K562 (cell line): ENCODE measurements around the gene CYP26A1. TPM values are rescaled to one million over a fixed set of nuclear protein-coding genes. Genes with fewer than 3 reads are reported as not detected.

Source experiments
- ATAC-seq: fragments of 200-7000 bp; cut with Tn5 transposase; 3 replicates; pipeline ENCODE4 v1.9.1; 2020; ENCODE audit warnings: moderate library complexity
- BruUV-seq: library from RNA; stranded (reverse); fragments of 400-500 nt; replicated peaks from 2 replicates; lab custom pipeline; 2021; lab: Mats Ljungman, UMichigan
- CTCF ChIA-PET: fragments of 300-600 bp; formaldehyde crosslinking; extraction: SDS; loops from one replicate; lab custom pipeline; 2021; ENCODE audit warnings: low intra/inter-chr PET ratio; lab: Yijun Ruan, JAX
- POLR2A ChIA-PET: fragments of 300-600, 350-650 bp; sonication (Branson Sonifier 250); formaldehyde crosslinking; extraction: SDS; loops from one replicate; lab custom pipeline; 2021; ENCODE audit warnings: antibody characterized with exemption, inconsistent platforms; lab: Yijun Ruan, JAX
- DNase-seq, 4 experiments: peaks; one replicate each; pipeline versions ENCODE4 v3.0.0 to v3.0.0-alpha.2; 2011 to 2018; ENCODE audit warnings: low spot score in 3 of 4, mixed read lengths in 3 of 4; ENCODE audit errors: extremely low read depth in 1 of 4
- FAIRE-seq: peaks from 2 replicates; lab custom pipeline; 2011; peaks lifted over from hg19 to GRCh38; lab: Jason Lieb, UNC
- H2AFZ ChIP-seq: 2 replicates; pipeline ENCODE4 v1.6.0; 2011; ENCODE audit warnings: low read depth, low read length, control low read depth, inconsistent platforms
- H3K27ac ChIP-seq: fragments of 200-600 bp; 3 replicates; pipeline ENCODE4 v1.8.0; 2011; ENCODE audit warnings: low read depth, mild to moderate bottlenecking, control low read depth, inconsistent platforms, low read length, moderate library complexity, mixed read lengths; ENCODE audit errors: extremely low read depth
- H3K27me3 ChIP-seq, 2 experiments: fragments of 300-600 bp in 1 of 2; 2 replicates in 1 of 2; 3 replicates in 1 of 2; pipeline versions ENCODE4 v1.6.0 to v1.8.0; 2011; ENCODE audit warnings: inconsistent platforms in 2 of 2, low read length in 2 of 2, mild to moderate bottlenecking in 1 of 2, mixed read lengths in 1 of 2, moderate library complexity in 1 of 2; ENCODE audit not compliant: control insufficient read depth in 2 of 2, insufficient read depth in 2 of 2
- H3K36me3 ChIP-seq: fragments of 300-600 bp; 3 replicates; pipeline ENCODE4 v1.8.0; 2011; ENCODE audit warnings: mild to moderate bottlenecking, low read length, inconsistent platforms; ENCODE audit not compliant: control insufficient read depth, insufficient read depth
- H3K4me1 ChIP-seq, 2 experiments: fragments of 200-600 bp in 1 of 2; replicated peaks in 1 of 2; 2 replicates in 1 of 2; 3 replicates in 1 of 2; pipeline versions ENCODE4 v1.5.1 to v1.8.0; 2011; ENCODE audit warnings: inconsistent platforms in 2 of 2, low read length in 2 of 2, mild to moderate bottlenecking in 1 of 2, mixed read lengths in 1 of 2, moderate library complexity in 1 of 2; ENCODE audit not compliant: control insufficient read depth in 2 of 2, insufficient read depth in 2 of 2
- H3K4me2 ChIP-seq: 2 replicates; pipeline ENCODE4 v1.6.1; 2011; ENCODE audit warnings: low read length, control low read depth, inconsistent platforms, mixed read lengths; ENCODE audit not compliant: insufficient read depth
- H3K4me3 ChIP-seq: fragments of 200-600 bp; sonication (generic), shearing (Covaris generic); 2 replicates; pipeline ENCODE4 v1.5.1; 2016; ENCODE audit warnings: control low read depth, inconsistent platforms
- H3K79me2 ChIP-seq: fragments of 200-600 bp; 3 replicates; pipeline ENCODE4 v1.8.0; 2011; ENCODE audit warnings: low read length, inconsistent platforms; ENCODE audit not compliant: control insufficient read depth, insufficient read depth
- H3K9ac ChIP-seq, 2 experiments: 2 replicates each; pipeline versions ENCODE4 v1.6.0 to v1.6.1; 2011; ENCODE audit warnings: low read depth in 2 of 2, low read length in 2 of 2, control low read depth in 1 of 2, inconsistent platforms in 1 of 2, mild to moderate bottlenecking in 1 of 2, mixed read lengths in 1 of 2; ENCODE audit not compliant: insufficient read depth in 1 of 2
- H3K9me1 ChIP-seq: one replicate; pipeline ENCODE4 v1.6.0; 2011; ENCODE audit warnings: inconsistent platforms, mild to moderate bottlenecking, low read length, moderate library complexity; ENCODE audit not compliant: control insufficient read depth, insufficient read depth
- H3K9me3 ChIP-seq: replicated peaks from 2 replicates; pipeline ENCODE4 v1.5.1; 2011; ENCODE audit warnings: low read depth, low read length, inconsistent platforms; ENCODE audit not compliant: control insufficient read depth, insufficient read depth
- H4K20me1 ChIP-seq: replicated peaks from 2 replicates; pipeline ENCODE4 v1.6.1; 2011; ENCODE audit warnings: low read length, inconsistent platforms, mixed read lengths; ENCODE audit not compliant: control insufficient read depth, insufficient read depth
- BCL6 ChIP-seq: fragments of 250-450 bp; sonication (Bioruptor Pico); IDR thresholded peaks from 2 replicates; pipeline ENCODE4 v1.4.0; 2020
- CAMTA2 ChIP-seq: fragments of 250-450 bp; sonication (Bioruptor Pico); conservative IDR thresholded peaks from 2 replicates; pipeline ENCODE4 v1.5.1; 2022
- E2F8 ChIP-seq: fragments of 450-650 bp; IDR thresholded peaks from 2 replicates; pipeline ENCODE4 v1.7.1; 2018; ENCODE audit warnings: mild to moderate bottlenecking, low read depth; ENCODE audit not compliant: partially characterized antibody
- GMEB1 ChIP-seq: fragments of 250-450 bp; sonication (Bioruptor Pico); IDR thresholded peaks from 2 replicates; pipeline ENCODE4 v1.4.0; 2020; ENCODE audit warnings: mild to moderate bottlenecking
- KLF10 ChIP-seq: fragments of 250-450 bp; sonication (Bioruptor Pico); IDR thresholded peaks from 2 replicates; pipeline ENCODE4 v1.6.1; 2021; ENCODE audit warnings: matching md5 sums
- MNT ChIP-seq, 2 experiments: fragments of 450-650 bp; conservative IDR thresholded peaks; 2 replicates each; pipeline ENCODE4 v1.6.1; 2017; ENCODE audit warnings: mild to moderate bottlenecking in 2 of 2, moderate library complexity in 2 of 2
- NFIC ChIP-seq: fragments of 450-650 bp; IDR thresholded peaks from 2 replicates; pipeline ENCODE4 v1.6.1; 2017; ENCODE audit warnings: mild to moderate bottlenecking, inconsistent platforms
- NRF1 ChIP-seq, 2 experiments: fragments of 450-650 bp; IDR thresholded peaks in 1 of 2; conservative IDR thresholded peaks in 1 of 2; 2 replicates each; pipeline ENCODE4 v1.6.1; 2014; ENCODE audit warnings: mild to moderate bottlenecking in 2 of 2
- SIRT6 ChIP-seq: IDR thresholded peaks from one replicate; pipeline ENCODE4 v1.6.1; 2012; ENCODE audit warnings: low read depth, mild to moderate bottlenecking, control low read depth, inconsistent platforms, low read length, moderate library complexity
- ZNF274 ChIP-seq: IDR thresholded peaks from 2 replicates; pipeline ENCODE4 v1.6.1; 2011; ENCODE audit warnings: low read depth, mild to moderate bottlenecking, low read length, moderate library complexity, borderline replicate concordance
- ZNF551 ChIP-seq: fragments of 250-450 bp; sonication (Bioruptor Pico); IDR thresholded peaks from 2 replicates; pipeline ENCODE4 v1.5.0; 2021; ENCODE audit warnings: mild to moderate bottlenecking, moderate library complexity
- ZNF764 ChIP-seq: fragments of 250-450 bp; sonication (Bioruptor Pico); IDR thresholded peaks from 2 replicates; pipeline ENCODE4 v1.4.0; 2020; ENCODE audit warnings: low read depth, mild to moderate bottlenecking, moderate library complexity
- ZNF780A ChIP-seq: fragments of 250-450 bp; sonication (Bioruptor Pico); IDR thresholded peaks from 2 replicates; pipeline ENCODE4 v1.5.0; 2021; ENCODE audit warnings: mild to moderate bottlenecking
- WGBS: fragments of 100-300 bp; shearing (Covaris generic); methylation state at CpG from one replicate; pipeline ENCODE4 v1.1.6; 2016; ENCODE audit warnings: low coverage, mixed read lengths; ENCODE audit not compliant: insufficient coverage; ENCODE audit errors: missing lambda C conversion rate; 5-methylcytosine and 5-hydroxymethylcytosine counted together
- in situ Hi-C: fragments of 300-500 bp; cut with MboI; formaldehyde crosslinking; loops from 4 replicates; pipeline ENCODE4 v1.15.0; 2018; ENCODE audit warnings: inconsistent platforms, mixed read lengths
- intact Hi-C: fragments of 100-400 bp; cut with micrococcal nuclease; formaldehyde crosslinking; loops from 2 replicates; pipeline ENCODE4 v1.14.2; 2022
- polyA plus RNA-seq, 8 experiments: library from polyadenylated mRNA; depleted of rRNA in 4 of 8; stranded (reverse) in 5 of 8; unstranded in 3 of 8; fragments of >200 nt; fragmentation: Nextera tagmentation in 2 of 8; fragmentation: Illumina TruSeq in 1 of 8; extraction: Ambion mirVana in 2 of 8; extraction: Trizol in 1 of 8; gene quantifications; 2 replicates each; pipeline versions ENCODE4 v1.2.1 to v1.2.3, GENCODE V29; 2011 to 2014; ENCODE audit warnings: inconsistent platforms in 1 of 8, missing spikeins in 1 of 8
- total RNA-seq, 7 experiments: library from RNA; depleted of rRNA in 6 of 7; stranded (reverse); fragments of >200 nt in 6 of 7; fragmentation: Illumina TruSeq in 2 of 7; extraction: Trizol in 2 of 7; gene quantifications; 2 replicates each; pipeline versions ENCODE4 v1.2.1 to v1.2.3, GENCODE V29; 2011 to 2021; ENCODE audit warnings: low replicate concordance in 1 of 7

CYP26A1 gene
- total and polyA plus RNA-seq, 9 of the 15 experiments (the other 6 are each of a cell fraction or from before 2014, with no cell fraction given), result 0.11 to 5.1 (median 1.6) TPM

GRCh38 chr10:93064874-93065660 is 8.6 kb upstream of the CYP26A1 start:
- Histone ChIP-seq H4K20me1 (no peaks in the 10 kb centered on the region), H3K9ac (no peak overlapping the region), H3K4me2 (no peak overlapping the region), H3K27ac (no peak overlapping the region), H3K79me2 (no peaks in the 10 kb centered on the region), H3K27me3 (no peaks in the 10 kb centered on the region), H3K36me3 (0 out of 3 replicates have a peak, but pooled peaks cover 5% of the 10 kb centered on the region), H3K4me3 (no peak overlapping the region), H3K4me1 (peaks cover 3 to 18% of the 10 kb centered on the region in 2 experiments; a peak in 4 of 5 replicates), H3K9me3 (peaks cover 3% of the 10 kb centered on the region; the same call in 1 of the 2 replicates), H2AFZ (no peak overlapping the region), H3K9me1 (no peaks in the 10 kb centered on the region)
- DNase-seq (no peak), ATAC-seq (no peak), FAIRE-seq (no peak)
- no TSS peak for BruUV-seq
- POLR2A ChIA-PET, result no interaction called here
- intact Hi-C loops, result no loop called here
- in situ Hi-C loops, result no loop called here
- 97% methylated on average over 8 of the region's 12 CpGs for WGBS
- CTCF ChIA-PET, result no interaction called here
- no peak for TF ChIP-seq KLF10 (CRISPR knock-in tag)
- TF ChIP-seq ZNF274, result no peak
- no peak for TF ChIP-seq GMEB1 (CRISPR knock-in tag)
- TF ChIP-seq ZNF780A (CRISPR knock-in tag), result no peak
- no peak for TF ChIP-seq E2F8
- no peak for TF ChIP-seq ZNF551 (CRISPR knock-in tag)
- TF ChIP-seq BCL6 (CRISPR knock-in tag), result no peak
- TF ChIP-seq ZNF764 (CRISPR knock-in tag), result no peak
- TF ChIP-seq NFIC, result no peak
- TF ChIP-seq NRF1 (conservative IDR thresholded peaks at IDR 0.05 in 1 of 2, IDR thresholded peaks at IDR 0.05 in 1 of 2), result no peak
- TF ChIP-seq SIRT6, result no peak
- no peak for TF ChIP-seq CAMTA2 (CRISPR knock-in tag)
- no peak for TF ChIP-seq MNT (conservative IDR thresholded peaks at IDR 0.05)
